Measurements from ENCODE around the gene UTP14A.

UTP14A gene

DNA sequence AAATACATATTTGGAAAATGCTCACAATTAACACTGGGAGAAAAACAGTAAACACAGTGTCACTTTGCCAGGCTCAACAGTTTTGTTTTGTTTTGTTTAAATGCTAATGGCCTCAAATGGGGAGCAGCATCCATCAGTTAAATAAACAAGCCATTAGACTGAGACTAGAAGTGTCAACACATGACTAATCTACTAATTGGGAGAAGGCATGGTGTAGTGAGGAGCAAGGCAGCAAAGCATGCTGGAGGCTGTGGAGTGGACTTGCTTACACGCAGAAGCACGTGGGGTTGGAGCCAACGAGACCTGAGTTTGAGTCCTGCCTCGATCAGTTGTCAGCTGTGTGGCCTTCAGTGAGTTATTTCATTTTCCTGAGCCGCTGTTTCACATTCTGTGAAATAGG is 29.0 kb downstream of the UTP14A start:
- Histone ChIP-seq H3K4me3 (ENCODE audit: low read depth in 1 of 2, low read length in 1 of 2) (no peak overlapping the region), H3K4me1 (ENCODE audit: control insufficient read depth in 1 of 2, insufficient read depth in 1 of 2, low read depth in 1 of 2, low read length in 1 of 2) (peaks cover 5 to 9% of the 10 kb centered on the region in 2 experiments), H3K9me3 (no peaks in the 10 kb centered on the region), H3K36me3 (no peaks in the 10 kb centered on the region), H3K27ac (no peak overlapping the region), H3K27me3 (peaks cover 8% of the 10 kb centered on the region)
- TF ChIP-seq CTCF (IDR thresholded peaks at IDR 0.05), result no peak

GRCh38 chrX:129938081-129938480 is 32.1 kb downstream of the UTP14A start:
- H3K27me3 ChIP-seq, result peaks cover 8% of the 10 kb centered on the region
- TF ChIP-seq CTCF (IDR thresholded peaks at IDR 0.05), result no peak
- H3K36me3 ChIP-seq, result no peaks in the 10 kb centered on the region
- no peaks in the 10 kb centered on the region for H3K9me3 ChIP-seq
- H3K4me3 ChIP-seq (ENCODE audit: low read depth in 1 of 2, low read length in 1 of 2), result no peak overlapping the region
- no peak overlapping the region for H3K27ac ChIP-seq
- peaks cover 2% of the 10 kb centered on the region in 2 experiments for H3K4me1 ChIP-seq (ENCODE audit: control insufficient read depth in 1 of 2, insufficient read depth in 1 of 2, low read depth in 1 of 2, low read length in 1 of 2)

- TF ChIP-seq CTCF (IDR thresholded peaks at IDR 0.05), result no peak
- H3K27me3 ChIP-seq, result no peaks in the 10 kb centered on the region
These were observed 34.0 kb downstream of the UTP14A start for GRCh38 chrX:129939986-129940385.

GRCh38 chrX:129940721-129941120 is 34.8 kb downstream of the UTP14A start:
- Histone ChIP-seq H3K27ac (no peak overlapping the region), H3K9me3 (no peaks in the 10 kb centered on the region), H3K4me3 (ENCODE audit: low read depth in 1 of 2, low read length in 1 of 2) (no peak overlapping the region), H3K36me3 (no peaks in the 10 kb centered on the region), H3K4me1 (ENCODE audit: control insufficient read depth in 1 of 2, insufficient read depth in 1 of 2, low read depth in 1 of 2, low read length in 1 of 2) (peaks cover 0 to 6% of the 10 kb centered on the region in 2 experiments), H3K27me3 (no peaks in the 10 kb centered on the region)
- TF ChIP-seq CTCF (IDR thresholded peaks at IDR 0.05), result no peak

More at GRCh38 chrX:129939986-129940385, 34.0 kb downstream of the UTP14A start:
- no peaks in the 10 kb centered on the region for H3K36me3 ChIP-seq
- no peak overlapping the region for H3K4me3 ChIP-seq (ENCODE audit: low read depth in 1 of 2, low read length in 1 of 2)
- H3K4me1 ChIP-seq (ENCODE audit: control insufficient read depth in 1 of 2, insufficient read depth in 1 of 2, low read depth in 1 of 2, low read length in 1 of 2), result peaks cover 0 to 6% of the 10 kb centered on the region in 2 experiments
- H3K9me3 ChIP-seq, result no peaks in the 10 kb centered on the region
- H3K27ac ChIP-seq, result no peak overlapping the region

- Histone ChIP-seq H3K27ac (no peak overlapping the region), H3K4me3 (ENCODE audit: low read depth in 1 of 2, low read length in 1 of 2) (no peak overlapping the region), H3K27me3 (no peaks in the 10 kb centered on the region), H3K4me1 (ENCODE audit: control insufficient read depth in 1 of 2, insufficient read depth in 1 of 2, low read depth in 1 of 2, low read length in 1 of 2) (peaks cover 0 to 6% of the 10 kb centered on the region in 2 experiments), H3K9me3 (no peaks in the 10 kb centered on the region), H3K36me3 (no peaks in the 10 kb centered on the region)
- no peak for TF ChIP-seq CTCF (IDR thresholded peaks at IDR 0.05)
These were observed 39.2 kb downstream of the UTP14A start for GRCh38 chrX:129945131-129945530.

- no peaks in the 10 kb centered on the region for H3K9me3 ChIP-seq
- no peak for TF ChIP-seq CTCF (IDR thresholded peaks at IDR 0.05)
- no peaks in the 10 kb centered on the region for H3K27me3 ChIP-seq
- no peak overlapping the region for H3K27ac ChIP-seq
- H3K36me3 ChIP-seq, result no peaks in the 10 kb centered on the region
- peaks cover 22 to 27% of the 10 kb centered on the region in 2 experiments for H3K4me1 ChIP-seq (ENCODE audit: control insufficient read depth in 1 of 2, insufficient read depth in 1 of 2, low read depth in 1 of 2, low read length in 1 of 2)
- peak overlapping the region; percentile 61 to 62 for H3K4me3 ChIP-seq (ENCODE audit: low read depth in 1 of 2, low read length in 1 of 2)
These were observed 47.3 kb downstream of the UTP14A start for GRCh38 chrX:129953334-129953648.
